SK-N-MC (cell line): ENCODE results near the gene CETN3.

Experiments
- EZH2 ChIP-seq: fragments of 200-600 bp; sonication (generic); IDR thresholded peaks from one replicate; pipeline ENCODE4 v1.6.1; 2017; ENCODE audit warnings: antibody characterized with exemption
- FOXP2 ChIP-seq: optimal IDR thresholded peaks from 2 replicates; pipeline ENCODE3; 2011; ENCODE audit warnings: mild to moderate bottlenecking, moderate library complexity; ENCODE audit not compliant: insufficient read depth; ENCODE audit errors: extremely low read length, control extremely low read depth
- POLR2AphosphoS5 ChIP-seq: IDR thresholded peaks from 2 replicates; pipeline ENCODE4 v1.6.1; 2012; ENCODE audit warnings: mild to moderate bottlenecking, low read depth, low read length, borderline replicate concordance

- TF ChIP-seq POLR2AphosphoS5 (no peak), EZH2 (no peak), FOXP2 (no peak)
Measured at GRCh38 chr5:90359073-90359920, 50.3 kb downstream of the CETN3 start.
